ENCODE results near the gene AQP1.

Gene AQP1

GRCh38 chr7:30920021-30920583, 8.4 kb downstream of the AQP1 start:
- FAIRE-seq = no peak

GRCh38 chr7:30920584-30921539, 9.2 kb downstream of the AQP1 start:
- DNase-seq (ENCODE audit: low spot score) = peak; percentile 90
- peak; percentile 94 for FAIRE-seq

More at GRCh38 chr7:30920021-30920583, 8.4 kb downstream of the AQP1 start:
- DNase-seq (ENCODE audit: low spot score) = peak; percentile 57

GRCh38 chr7:30921540-30922401, 10.1 kb downstream of the AQP1 start:
- FAIRE-seq (peak; percentile 52), DNase-seq (ENCODE audit: low spot score) (no peak)

- FAIRE-seq (no peak), DNase-seq (ENCODE audit: low spot score) (no peak)
These were observed 10.9 kb downstream of the AQP1 start for GRCh38 chr7:30922596-30922995.

GRCh38 chr7:30923009-30923773, 11.5 kb downstream of the AQP1 start:
- peak; percentile 53 for FAIRE-seq

GRCh38 chr7:30923774-30924413, 12.2 kb downstream of the AQP1 start:
- DNase-seq (ENCODE audit: low spot score) (no peak), FAIRE-seq (peak; percentile 56)

More at GRCh38 chr7:30923009-30923773, 11.5 kb downstream of the AQP1 start:
- DNase-seq (ENCODE audit: low spot score) = no peak

- peak; percentile 70 for FAIRE-seq
These were observed 13.0 kb downstream of the AQP1 start for GRCh38 chr7:30924624-30925023.

GRCh38 chr7:30925117-30925516, 13.5 kb downstream of the AQP1 start:
- DNase-seq (ENCODE audit: low spot score) (no peak), FAIRE-seq (no peak)

More at GRCh38 chr7:30924624-30925023, 13.0 kb downstream of the AQP1 start:
- DNase-seq (ENCODE audit: low spot score) = no peak

- no peak for DNase-seq (ENCODE audit: low spot score)
- FAIRE-seq = peak; percentile 79
These were observed 14.3 kb downstream of the AQP1 start for GRCh38 chr7:30925913-30926312.

GRCh38 chr7:30926313-30926712, 14.7 kb downstream of the AQP1 start:
- DNase-seq (ENCODE audit: low spot score) = no peak
- FAIRE-seq = no peak

GRCh38 chr7:30927040-30927439, 15.4 kb downstream of the AQP1 start:
- DNase-seq (ENCODE audit: low spot score) (no peak), FAIRE-seq (no peak)

- FAIRE-seq = no peak
- DNase-seq (ENCODE audit: low spot score) = peak; percentile 2
These were observed 15.9 kb downstream of the AQP1 start for GRCh38 chr7:30927559-30927958.

GRCh38 chr7:30928254-30928872, 16.7 kb downstream of the AQP1 start:
- peak; percentile 2 for DNase-seq (ENCODE audit: low spot score)

GRCh38 chr7:30929686-30930085, 18.0 kb downstream of the AQP1 start:
- FAIRE-seq (peak; percentile 90), DNase-seq (ENCODE audit: low spot score) (peak; percentile 2)

More at GRCh38 chr7:30928254-30928872, 16.7 kb downstream of the AQP1 start:
- peak; percentile 17 for FAIRE-seq

- no peak for DNase-seq (ENCODE audit: low spot score)
- FAIRE-seq = no peak
These were observed 19.0 kb downstream of the AQP1 start for GRCh38 chr7:30930621-30931020.

GRCh38 chr7:30931161-30931928, 19.7 kb downstream of the AQP1 start:
- FAIRE-seq (peak; percentile 58), DNase-seq (ENCODE audit: low spot score) (peak; percentile 61)

- FAIRE-seq (no peak), DNase-seq (ENCODE audit: low spot score) (peak; percentile 2)
These were observed 20.4 kb downstream of the AQP1 start for GRCh38 chr7:30931929-30932540.

GRCh38 chr7:30932562-30932961, 20.9 kb downstream of the AQP1 start:
- FAIRE-seq = no peak
- peak; percentile 10 for DNase-seq (ENCODE audit: low spot score)
